ENCODE results near the gene HSPA14. TPM values are rescaled to one million over a fixed set of nuclear protein-coding genes. Genes with fewer than 3 reads are reported as not detected.
A peak's percentile ranks its signal among the peaks of the same experiment; 100 is the strongest.

Gene HSPA14
- total and polyA plus RNA-seq, 2 of the 4 experiments (the other 2 are of a cell fraction), result 10.3 to 11.8 TPM

GRCh38 chr10:14822879-14823755, 15.0 kb upstream of the HSPA14 start:
- no peak overlapping the region for H3K14ac ChIP-seq (replicated peaks; ENCODE audit: low read depth, low read length)
- H3K9me1 ChIP-seq (ENCODE audit: insufficient read depth, low read length), result peaks cover 4% of the 10 kb centered on the region; the same call in 1 of the 2 replicates
- H2AFZ ChIP-seq (replicated peaks; ENCODE audit: low read length, poor library complexity), result no peak overlapping the region
- BruUV-seq (replicated peaks), result no TSS peak
- no peak overlapping the region for H4K8ac ChIP-seq (ENCODE audit: low read depth in 2 of 2, low read length in 2 of 2)
- peak overlapping the region; percentile 77; the same call in 1 of the 2 replicates for H2BK20ac ChIP-seq (ENCODE audit: low read depth, low read length)
- no peak overlapping the region for H4K91ac ChIP-seq (ENCODE audit: insufficient read depth, low read depth, low read length)
- peaks cover 0 to 4% of the 10 kb centered on the region in 2 experiments; a peak in 1 of 4 replicates for H3K79me1 ChIP-seq (ENCODE audit: low read depth in 1 of 2, low read length in 2 of 2)
- peak overlapping the region; percentile 19 for H2BK5ac ChIP-seq (ENCODE audit: low read depth, low read length, poor library complexity, severe bottlenecking)
- intact Hi-C loops (cut with micrococcal nuclease), result loop anchor here (1.0 to 10.0 kb wide), 5 partner anchors 166 to 628 kb away; no protein-coding TSS in a partner anchor
- H3K4ac ChIP-seq (ENCODE audit: low read depth, low read length), result no peak overlapping the region
- H2BK15ac ChIP-seq (ENCODE audit: low read depth, low read length), result no peak overlapping the region
- WGBS, 2 experiments (ENCODE audit: extremely low coverage in 2 of 2, insufficient read length in 1 of 2), result no CpG with 5 or more reads among the region's 3 CpGs
- H4K20me1 ChIP-seq (ENCODE audit: insufficient read depth, low read length), result no peaks in the 10 kb centered on the region
- no peak overlapping the region for H4K5ac ChIP-seq (ENCODE audit: low read depth, low read length)
- H2AK5ac ChIP-seq (ENCODE audit: low read depth, low read length), result no peak overlapping the region
- in situ Hi-C loops (cut with MboI; ENCODE audit: low sequenced_read_pairs), result loop anchor here (5.0 to 25.0 kb wide), 3 partner anchors 228 to 636 kb away; no protein-coding TSS in a partner anchor
- CTCF ChIA-PET, result interaction anchor here (0.6 to 1.7 kb wide), 12 partner anchors 14 to 324 kb away, joined by 3 to 9 read pairs (median 4); partner anchors contain the start of genes CDNF, HSPA14 and MSANTD7
- DNase-seq (peak; percentile 59), ATAC-seq (ENCODE audit: low read depth) (peak; percentile 73)
- no peak overlapping the region for H2BK120ac ChIP-seq (ENCODE audit: low read depth, low read length)
- H3K36me3 ChIP-seq (ENCODE audit: control insufficient read depth, insufficient read depth, low read length), result no peaks in the 10 kb centered on the region
- POLR2A ChIA-PET (ENCODE audit: unreplicated experiment), result no interaction called here
- H3K27ac ChIP-seq (ENCODE audit: insufficient read depth, low read length), result no peak overlapping the region
- no peak overlapping the region for H2AK9ac ChIP-seq (replicated peaks; ENCODE audit: low read depth, low read length, poor library complexity)
- no peak overlapping the region for H3K56ac ChIP-seq (ENCODE audit: extremely low read depth, insufficient read depth, low read length)
- dilution Hi-C loops (cut with HindIII; ENCODE audit: low sequenced_read_pairs, unreplicated experiment), result no loop called here
- no peak overlapping the region for H3K18ac ChIP-seq (ENCODE audit: low read depth, low read length)
- H3K23ac ChIP-seq (ENCODE audit: low read depth, low read length), result no peak overlapping the region
- no peak overlapping the region for H3K4me3 ChIP-seq (ENCODE audit: insufficient read depth, low read depth, low read length)
- no peak overlapping the region for H3K4me2 ChIP-seq (ENCODE audit: low read depth, low read length)
- no peak overlapping the region for H3K9ac ChIP-seq (ENCODE audit: low read depth, low read length)
- H3K9me3 ChIP-seq (ENCODE audit: control insufficient read depth, insufficient read depth, low read length), result no peaks in the 10 kb centered on the region
- peaks cover 2% of the 10 kb centered on the region for H3K27me3 ChIP-seq (ENCODE audit: control insufficient read depth, insufficient read depth, low read length)
- H3K4me1 ChIP-seq (ENCODE audit: control insufficient read depth, insufficient read depth, low read length), result peaks cover 3% of the 10 kb centered on the region
- TF ChIP-seq FOS (IDR thresholded peaks at IDR 0.05; ENCODE audit: low read depth, low read length) (no peak), RAD21 (IDR thresholded peaks at IDR 0.05; ENCODE audit: low read length) (peak; percentile 90), POLR2A (IDR thresholded peaks at IDR 0.05; ENCODE audit: low read depth, low read length) (no peak), SMC3 (IDR thresholded peaks at IDR 0.05; ENCODE audit: low read depth, low read length) (peak; percentile 87), CHD1 (IDR thresholded peaks at IDR 0.05; ENCODE audit: low read depth, low read length) (no peak; the same call in 1 of the 2 replicates), CEBPB (IDR thresholded peaks at IDR 0.05; ENCODE audit: low read depth, low read length) (no peak), MXI1 (IDR thresholded peaks at IDR 0.05; ENCODE audit: borderline replicate concordance, low read depth, low read length) (no peak), RFX5 (IDR thresholded peaks at IDR 0.05; ENCODE audit: low read depth, low read length) (no peak), MAZ (IDR thresholded peaks at IDR 0.05; ENCODE audit: borderline replicate concordance, low read depth, low read length) (no peak), RCOR1 (IDR thresholded peaks at IDR 0.05; ENCODE audit: insufficient replicate concordance, low read length) (no peak), MAFK (IDR thresholded peaks at IDR 0.05; ENCODE audit: low read depth, low read length) (no peak), CTCF (conservative IDR thresholded peaks at IDR 0.05; ENCODE audit: low read depth, low read length) (peak; percentile 86), BHLHE40 (IDR thresholded peaks at IDR 0.05; ENCODE audit: low read depth, low read length) (no peak), USF2 (IDR thresholded peaks at IDR 0.05; ENCODE audit: low read depth, low read length) (no peak)
